Myocyte (in vitro differentiated cells): ENCODE results near the gene C10orf95. TPM values are rescaled to one million over a fixed set of nuclear protein-coding genes. Genes with fewer than 3 reads are reported as not detected.

Experiments
- DNase-seq: peaks from one replicate; pipeline ENCODE4 v3.0.0-alpha.2; 2012; ENCODE audit warnings: low read depth
- total RNA-seq: library from RNA; depleted of rRNA; stranded (reverse); fragments of >200 nt; gene quantifications from 2 replicates; pipeline ENCODE4 v1.2.3, GENCODE V29; 2014

C10orf95 gene
- total RNA-seq, 1 donor from 2014 or later, result not detected

GRCh38 chr10:102435529-102436233 lies 15.7 kb downstream of the C10orf95 start:
- DNase-seq, result no peak

GRCh38 chr10:102435133-102435497 lies 16.2 kb downstream of the C10orf95 start:
- DNase-seq, result no peak

GRCh38 chr10:102434394-102435132 lies 16.8 kb downstream of the C10orf95 start:
- no peak for DNase-seq

GRCh38 chr10:102433619-102434046 lies 17.7 kb downstream of the C10orf95 start:
- no peak for DNase-seq

GRCh38 chr10:102432162-102432950 lies 19.0 kb downstream of the C10orf95 start, which contains the start of gene CUEDC2:
CUEDC2 (minus strand) TSS chr10:102432574; CDS start chr10:102425188, 7,386 bp downstream.
- peak; percentile 98 for DNase-seq

GRCh38 chr10:102431452-102432124 lies 19.8 kb downstream of the C10orf95 start:
- DNase-seq, result peak; percentile 37

- no peak for DNase-seq
Measured at GRCh38 chr10:102429468-102429867, 21.9 kb downstream of the C10orf95 start.

- DNase-seq, result no peak
Measured at GRCh38 chr10:102426803-102427287, 24.5 kb downstream of the C10orf95 start.

GRCh38 chr10:102425444-102425843 lies 25.9 kb downstream of the C10orf95 start:
- no peak for DNase-seq

- DNase-seq, result no peak
Measured at GRCh38 chr10:102424916-102425315, 26.4 kb downstream of the C10orf95 start.

GRCh38 chr10:102424145-102424544 lies 27.2 kb downstream of the C10orf95 start:
- no peak for DNase-seq

GRCh38 chr10:102423372-102423968 lies 27.9 kb downstream of the C10orf95 start:
- DNase-seq, result no peak

- peak; percentile 65 for DNase-seq
Measured at GRCh38 chr10:102422545-102423129, 28.7 kb downstream of the C10orf95 start.

GRCh38 chr10:102421757-102422512 lies 29.4 kb downstream of the C10orf95 start:
- peak; percentile 25 for DNase-seq

GRCh38 chr10:102421507-102421756 lies 29.9 kb downstream of the C10orf95 start:
- DNase-seq, result no peak

GRCh38 chr10:102420714-102421506 lies 30.4 kb downstream of the C10orf95 start, which contains the start of gene FBXL15:
FBXL15 (plus strand) TSS chr10:102420836; CDS start chr10:102421130, 294 bp downstream.
- DNase-seq, result peak; percentile 99

GRCh38 chr10:102420181-102420713 lies 31.1 kb downstream of the C10orf95 start:
- no peak for DNase-seq
